Measurements from ENCODE around the gene SCAMP2. TPM values are rescaled to one million over a fixed set of nuclear protein-coding genes. Genes with fewer than 3 reads are reported as not detected.

SCAMP2 gene
- total RNA-seq, 1 experiment from 2014 or later = 97.4 TPM

DNA sequence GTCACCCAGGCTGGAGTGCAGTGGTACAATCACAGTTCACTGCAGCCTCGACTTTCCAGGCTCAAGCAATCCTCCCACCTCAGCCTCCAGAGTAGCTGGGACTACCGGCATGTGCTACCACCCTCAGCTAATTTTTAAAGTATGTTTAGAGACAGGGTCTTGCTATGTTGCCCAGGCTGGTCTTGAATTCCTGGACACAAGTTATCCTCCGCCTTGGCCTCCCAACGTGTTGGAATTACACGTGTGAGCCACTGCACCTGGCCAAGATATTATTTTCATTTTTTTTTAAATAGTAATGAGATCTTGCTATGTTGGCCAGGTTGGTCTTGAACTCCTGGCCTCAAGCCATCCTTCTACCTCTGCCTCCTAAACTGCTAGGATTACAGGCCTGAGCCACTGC is 12.3 kb upstream of the SCAMP2 start:
- Histone ChIP-seq H3K36me3 (ENCODE audit: control insufficient read depth, insufficient read depth, low read length) (no peaks in the 10 kb centered on the region), H3K9me3 (peaks cover 13% of the 10 kb centered on the region), H3K4me3 (ENCODE audit: low read depth, low read length) (no peak overlapping the region), H3K27me3 (replicated peaks; ENCODE audit: control insufficient read depth, insufficient read depth, low read length) (no peaks in the 10 kb centered on the region), H3K4me1 (peaks cover 5% of the 10 kb centered on the region; the same call in 1 of the 2 replicates)
- Mint-ChIP-seq H3K27ac (ENCODE audit: unreplicated experiment) (no peak overlapping the region), H3K27me3 (ENCODE audit: insufficient read depth, unreplicated experiment) (no peaks in the 10 kb centered on the region), H3K4me1 (ENCODE audit: low read depth, unreplicated experiment) (peaks cover 17% of the 10 kb centered on the region), H3K9me3 (ENCODE audit: unreplicated experiment) (peaks cover 9% of the 10 kb centered on the region), H3K4me3 (ENCODE audit: unreplicated experiment) (no peak overlapping the region), H3K36me3 (ENCODE audit: insufficient read depth, unreplicated experiment) (peaks cover 13% of the 10 kb centered on the region)
- DNase-seq = no peak
- intact Hi-C loops (cut with micrococcal nuclease; ENCODE audit: unreplicated experiment) = no loop called here
- TF ChIP-seq, protein P1, sequence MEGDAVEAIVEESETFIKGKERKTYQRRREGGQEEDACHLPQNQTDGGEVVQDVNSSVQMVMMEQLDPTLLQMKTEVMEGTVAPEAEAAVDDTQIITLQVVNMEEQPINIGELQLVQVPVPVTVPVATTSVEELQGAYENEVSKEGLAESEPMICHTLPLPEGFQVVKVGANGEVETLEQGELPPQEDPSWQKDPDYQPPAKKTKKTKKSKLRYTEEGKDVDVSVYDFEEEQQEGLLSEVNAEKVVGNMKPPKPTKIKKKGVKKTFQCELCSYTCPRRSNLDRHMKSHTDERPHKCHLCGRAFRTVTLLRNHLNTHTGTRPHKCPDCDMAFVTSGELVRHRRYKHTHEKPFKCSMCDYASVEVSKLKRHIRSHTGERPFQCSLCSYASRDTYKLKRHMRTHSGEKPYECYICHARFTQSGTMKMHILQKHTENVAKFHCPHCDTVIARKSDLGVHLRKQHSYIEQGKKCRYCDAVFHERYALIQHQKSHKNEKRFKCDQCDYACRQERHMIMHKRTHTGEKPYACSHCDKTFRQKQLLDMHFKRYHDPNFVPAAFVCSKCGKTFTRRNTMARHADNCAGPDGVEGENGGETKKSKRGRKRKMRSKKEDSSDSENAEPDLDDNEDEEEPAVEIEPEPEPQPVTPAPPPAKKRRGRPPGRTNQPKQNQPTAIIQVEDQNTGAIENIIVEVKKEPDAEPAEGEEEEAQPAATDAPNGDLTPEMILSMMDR (IDR thresholded peaks at IDR 0.05; ENCODE audit: insufficient read depth in 1 of 2, low read depth in 1 of 2, low read length in 1 of 2, severe bottlenecking in 1 of 2, unreplicated experiment in 1 of 2) = no peak
- POLR2A ChIA-PET = no interaction called here
- CTCF ChIA-PET = no interaction called here
- BruUV-seq (replicated peaks) = no TSS peak

DNA sequence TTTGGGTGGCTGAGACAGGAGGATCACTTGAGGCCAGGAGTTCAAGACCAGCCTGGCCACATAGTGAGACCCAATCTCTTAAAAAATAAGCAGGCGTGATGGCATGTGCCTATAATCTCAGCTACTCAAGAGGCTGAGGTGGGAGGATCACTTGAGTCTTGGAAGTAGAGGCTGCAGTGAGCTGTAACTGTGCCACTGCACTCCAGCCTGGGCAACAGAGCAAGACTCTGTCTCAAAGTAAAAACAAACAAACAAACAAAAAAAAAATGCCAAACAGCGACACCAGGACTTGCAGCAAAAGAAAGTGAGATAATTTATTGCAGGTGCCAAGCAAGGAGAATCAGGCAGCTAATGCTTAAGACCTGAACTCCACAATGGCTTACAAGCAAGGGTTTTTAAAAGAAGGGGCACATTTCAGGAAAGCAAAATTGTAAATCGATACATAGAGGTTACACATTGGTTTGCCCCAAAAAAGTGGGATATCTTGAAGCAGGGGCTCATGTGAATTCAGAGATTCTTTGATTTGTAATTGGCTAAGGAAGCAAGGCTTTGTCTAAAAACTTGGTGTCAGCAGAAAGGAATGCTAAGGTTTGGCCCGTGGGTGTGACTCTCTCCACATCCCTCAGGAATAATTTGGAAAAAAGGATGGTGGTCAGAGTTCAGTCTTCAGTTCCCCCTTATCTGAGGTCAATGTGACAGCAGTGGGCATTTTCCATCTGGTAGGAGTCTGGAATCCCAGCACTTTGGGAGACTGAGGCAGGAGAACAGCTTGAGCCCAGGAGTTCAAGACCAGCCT is 11.5 kb upstream of the SCAMP2 start:
- Mint-ChIP-seq H3K36me3 (ENCODE audit: insufficient read depth, unreplicated experiment) (peaks cover 5% of the 10 kb centered on the region), H3K4me1 (ENCODE audit: low read depth, unreplicated experiment) (peaks cover 15% of the 10 kb centered on the region), H3K27me3 (ENCODE audit: insufficient read depth, unreplicated experiment) (no peaks in the 10 kb centered on the region), H3K9me3 (ENCODE audit: unreplicated experiment) (peaks cover 9% of the 10 kb centered on the region), H3K4me3 (ENCODE audit: unreplicated experiment) (no peak overlapping the region), H3K27ac (ENCODE audit: unreplicated experiment) (no peak overlapping the region)
- TF ChIP-seq, protein P1 (IDR thresholded peaks at IDR 0.05; ENCODE audit: insufficient read depth in 1 of 2, low read depth in 1 of 2, low read length in 1 of 2, severe bottlenecking in 1 of 2, unreplicated experiment in 1 of 2) = no peak
- DNase-seq = no peak
- H3K36me3 ChIP-seq (ENCODE audit: control insufficient read depth, insufficient read depth, low read length) = no peaks in the 10 kb centered on the region
- ChIA-PET CTCF (no interaction called here), POLR2A (no interaction called here)
- H3K9me3 ChIP-seq = peaks cover 13% of the 10 kb centered on the region
- peaks cover 5% of the 10 kb centered on the region; the same call in 1 of the 2 replicates for H3K4me1 ChIP-seq
- intact Hi-C loops (cut with micrococcal nuclease; ENCODE audit: unreplicated experiment) = no loop called here
- BruUV-seq (replicated peaks) = no TSS peak
- no peaks in the 10 kb centered on the region for H3K27me3 ChIP-seq (replicated peaks; ENCODE audit: control insufficient read depth, insufficient read depth, low read length)
- no peak overlapping the region for H3K4me3 ChIP-seq (ENCODE audit: low read depth, low read length)

DNA sequence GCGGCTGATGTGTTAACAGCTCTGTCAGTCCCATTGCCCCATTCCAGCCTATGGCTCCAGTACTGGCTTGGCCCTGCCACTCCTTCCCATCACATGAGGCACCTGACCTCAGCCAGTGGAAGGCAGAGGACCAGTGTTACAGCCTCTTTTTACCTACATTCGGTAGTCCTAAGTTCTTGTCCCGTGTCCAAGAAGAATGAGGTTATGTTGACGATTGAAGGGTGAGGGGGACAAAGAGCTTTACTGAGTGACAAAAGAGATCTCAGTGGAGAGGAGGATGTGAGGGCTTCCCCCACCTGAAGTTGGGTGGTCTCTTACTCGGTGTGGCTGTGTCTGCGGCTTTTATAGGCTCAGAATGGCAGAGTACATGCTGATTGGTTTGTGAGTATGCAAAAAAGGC is 9.4 kb upstream of the SCAMP2 start:
- no peak for DNase-seq
- peaks cover 13% of the 10 kb centered on the region for H3K9me3 ChIP-seq
- H3K4me3 ChIP-seq (ENCODE audit: low read depth, low read length) = no peak overlapping the region
- intact Hi-C loops (cut with micrococcal nuclease; ENCODE audit: unreplicated experiment) = no loop called here
- no peak overlapping the region for H3K4me3 Mint-ChIP-seq (ENCODE audit: unreplicated experiment)
- ChIA-PET CTCF (interaction anchor here (1.5 kb wide), 1 partner anchor 19 kb away, joined by 4 read pairs; no protein-coding TSS in a partner anchor), POLR2A (no interaction called here)
- H3K36me3 Mint-ChIP-seq (ENCODE audit: insufficient read depth, unreplicated experiment) = peaks cover 5% of the 10 kb centered on the region
- no peaks in the 10 kb centered on the region for H3K36me3 ChIP-seq (ENCODE audit: control insufficient read depth, insufficient read depth, low read length)
- peaks cover 5% of the 10 kb centered on the region; the same call in 1 of the 2 replicates for H3K4me1 ChIP-seq
- BruUV-seq (replicated peaks) = no TSS peak
- H3K27me3 Mint-ChIP-seq (ENCODE audit: insufficient read depth, unreplicated experiment) = no peaks in the 10 kb centered on the region
- H3K9me3 Mint-ChIP-seq (ENCODE audit: unreplicated experiment) = peaks cover 9% of the 10 kb centered on the region
- H3K27me3 ChIP-seq (replicated peaks; ENCODE audit: control insufficient read depth, insufficient read depth, low read length) = no peaks in the 10 kb centered on the region
- H3K27ac Mint-ChIP-seq (ENCODE audit: unreplicated experiment) = no peak overlapping the region
- TF ChIP-seq, protein P1 (IDR thresholded peaks at IDR 0.05; ENCODE audit: insufficient read depth in 1 of 2, low read depth in 1 of 2, low read length in 1 of 2, severe bottlenecking in 1 of 2, unreplicated experiment in 1 of 2) = no peak
- peaks cover 6% of the 10 kb centered on the region for H3K4me1 Mint-ChIP-seq (ENCODE audit: low read depth, unreplicated experiment)
